NCI-H2196 (cell line): ENCODE data around the gene TRIM56.
"Not testable (repeated sequence)": the region's sequence is repeated elsewhere in the genome, so short reads cannot be mapped to it uniquely, and the experiment has no call there.

ENCODE experiments used
- DNase-seq: peaks from one replicate; lab custom pipeline; 2025; ENCODE audit not compliant: unreplicated experiment; lab: John Stamatoyannopoulos, UW

The TRIM56 gene

GRCh38 chr7:101088858-101089529 is 3.7 kb downstream of the TRIM56 start:
- DNase-seq = no peak

GRCh38 chr7:101089876-101090275 is 4.6 kb downstream of the TRIM56 start:
- DNase-seq = no peak

- not testable (repeated sequence) for DNase-seq
Measured at GRCh38 chr7:101092266-101092905, 7.1 kb downstream of the TRIM56 start.

- no peak for DNase-seq
Measured at GRCh38 chr7:101093906-101094305, 8.6 kb downstream of the TRIM56 start.

GRCh38 chr7:101094376-101094775 is 9.1 kb downstream of the TRIM56 start:
- no peak for DNase-seq

- DNase-seq = peak; percentile 44
Measured at GRCh38 chr7:101094791-101095375, 9.6 kb downstream of the TRIM56 start.

- DNase-seq = no peak
Measured at GRCh38 chr7:101096331-101096956, 11.2 kb downstream of the TRIM56 start.

GRCh38 chr7:101096957-101097347 is 11.7 kb downstream of the TRIM56 start:
- no peak for DNase-seq

- DNase-seq = no peak
Measured at GRCh38 chr7:101097561-101097960, 12.3 kb downstream of the TRIM56 start.

GRCh38 chr7:101099969-101100781 is 14.9 kb downstream of the TRIM56 start:
- DNase-seq = peak; percentile 71

GRCh38 chr7:101100858-101101847 is 15.9 kb downstream of the TRIM56 start:
- DNase-seq = no peak

- DNase-seq = no peak
Measured at GRCh38 chr7:101102026-101102425, 16.7 kb downstream of the TRIM56 start.

- not testable (repeated sequence) for DNase-seq
Measured at GRCh38 chr7:101103701-101104100, 18.4 kb downstream of the TRIM56 start.

- DNase-seq = no peak
Measured at GRCh38 chr7:101104193-101104713, 19.0 kb downstream of the TRIM56 start.

GRCh38 chr7:101104799-101105198 is 19.5 kb downstream of the TRIM56 start:
- no peak for DNase-seq

- not testable (repeated sequence) for DNase-seq
Measured at GRCh38 chr7:101105248-101105647, 20.0 kb downstream of the TRIM56 start.

GRCh38 chr7:101106386-101106785 is 21.1 kb downstream of the TRIM56 start:
- no peak for DNase-seq

- DNase-seq = no peak
Measured at GRCh38 chr7:101108330-101108857, 23.1 kb downstream of the TRIM56 start.

- no peak for DNase-seq
Measured at GRCh38 chr7:101108961-101109360, 23.7 kb downstream of the TRIM56 start.
